Endothelial cell of umbilical vein (primary cell): Measurements from ENCODE around the gene PTPRH. TPM values are rescaled to one million over a fixed set of nuclear protein-coding genes. Genes with fewer than 3 reads are reported as not detected.

Experiments used
- BruUV-seq: library from RNA; stranded (reverse); fragments of 400-500 nt; replicated peaks from 2 replicates; lab custom pipeline; 2021; lab: Mats Ljungman, UMichigan
- CTCF ChIA-PET: fragments of 300-600, 350-600 bp; sonication (Branson Sonifier 250); formaldehyde crosslinking; loops from one replicate; lab custom pipeline; 2021; ENCODE audit warnings: antibody characterized with exemption, inconsistent platforms; lab: Charles Lee
- POLR2A ChIA-PET: fragments of 300-600, 350-600 bp; sonication (Branson Sonifier 250); formaldehyde crosslinking; loops from one replicate; lab custom pipeline; 2021; ENCODE audit warnings: antibody characterized with exemption, inconsistent platforms; lab: Charles Lee
- DNase-seq: peaks from one replicate; pipeline ENCODE4 v3.0.0-alpha.2; 2011; ENCODE audit warnings: low read depth, low spot score
- FAIRE-seq: peaks from 2 replicates; lab custom pipeline; 2011; peaks lifted over from hg19 to GRCh38; lab: Jason Lieb, UNC
- H2AFZ ChIP-seq: 2 replicates; pipeline ENCODE4 v1.6.0; 2012; ENCODE audit warnings: low read depth, low read length, control low read depth, inconsistent platforms
- H3K27ac ChIP-seq: 2 replicates; pipeline ENCODE4 v1.5.1; 2011; ENCODE audit warnings: low read depth, mild to moderate bottlenecking, control low read depth, low read length, moderate library complexity; ENCODE audit not compliant: insufficient read depth
- H3K27me3 ChIP-seq, 2 experiments: 2 replicates each; pipeline versions ENCODE4 v1.6.0 to v1.6.1; 2011; ENCODE audit warnings: low read length in 2 of 2, mixed read lengths in 1 of 2; ENCODE audit not compliant: control insufficient read depth in 2 of 2, insufficient read depth in 2 of 2
- H3K36me3 ChIP-seq, 2 experiments: 2 replicates in 1 of 2; 3 replicates in 1 of 2; pipeline ENCODE4 v1.5.1; 2011; ENCODE audit warnings: low read length in 2 of 2, mild to moderate bottlenecking in 1 of 2, moderate library complexity in 1 of 2; ENCODE audit not compliant: control insufficient read depth in 2 of 2, insufficient read depth in 2 of 2; ENCODE audit errors: extremely low read depth in 1 of 2
- H3K4me1 ChIP-seq: 3 replicates; pipeline ENCODE4 v1.5.1; 2011; ENCODE audit warnings: mild to moderate bottlenecking, low read length; ENCODE audit not compliant: control insufficient read depth, insufficient read depth; ENCODE audit errors: extremely low read depth
- H3K4me2 ChIP-seq: 2 replicates; pipeline ENCODE4 v1.6.1; 2011; ENCODE audit warnings: low read length, control low read depth, mixed read lengths; ENCODE audit not compliant: insufficient read depth
- H3K4me3 ChIP-seq, 3 experiments: fragments of 200-600 bp in 1 of 3; sonication (generic), shearing (Covaris generic) in 1 of 3; replicated peaks in 1 of 3; 2 replicates each; pipeline ENCODE4 v1.5.1; 2011 to 2016; ENCODE audit warnings: control low read depth in 3 of 3, low read length in 3 of 3, mild to moderate bottlenecking in 2 of 3, inconsistent platforms in 1 of 3, low read depth in 1 of 3, moderate library complexity in 1 of 3; ENCODE audit not compliant: insufficient read depth in 1 of 3
- H3K79me2 ChIP-seq: 2 replicates; pipeline ENCODE4 v1.6.0; 2012; ENCODE audit warnings: low read length, inconsistent platforms; ENCODE audit not compliant: control insufficient read depth, insufficient read depth
- H3K9ac ChIP-seq: replicated peaks from 2 replicates; pipeline ENCODE3; 2011; ENCODE audit warnings: low read length, control low read depth; ENCODE audit not compliant: insufficient read depth; ENCODE audit errors: extremely low read depth
- H3K9me1 ChIP-seq: replicated peaks from 3 replicates; pipeline ENCODE4 v1.6.0; 2011; ENCODE audit warnings: mild to moderate bottlenecking, low read length; ENCODE audit not compliant: control insufficient read depth, insufficient read depth; ENCODE audit errors: extremely low read depth
- H3K9me3 ChIP-seq: replicated peaks from 2 replicates; pipeline ENCODE4 v1.5.1; 2012; ENCODE audit warnings: low read length, inconsistent platforms; ENCODE audit not compliant: control insufficient read depth, insufficient read depth
- H4K20me1 ChIP-seq: replicated peaks from 2 replicates; pipeline ENCODE3; 2011; ENCODE audit warnings: mild to moderate bottlenecking, low read length; ENCODE audit not compliant: control insufficient read depth, insufficient read depth; ENCODE audit errors: extremely low read depth
- CTCF ChIP-seq, 2 donors: IDR thresholded peaks; 1 replicate in 1 of 2; 2 replicates in 1 of 2; pipeline ENCODE4 v1.5.1; 2011; ENCODE audit warnings: low read length in 2 of 2, mild to moderate bottlenecking in 2 of 2, moderate library complexity in 2 of 2, control low read depth in 1 of 2, inconsistent platforms in 1 of 2, low read depth in 1 of 2; ENCODE audit not compliant: insufficient read depth in 1 of 2; ENCODE audit errors: extremely low read depth in 1 of 2
- EZH2 ChIP-seq: IDR thresholded peaks from 2 replicates; pipeline ENCODE4 v1.6.1; 2012; ENCODE audit warnings: borderline replicate concordance, low read depth, mild to moderate bottlenecking, moderate library complexity, low read length, inconsistent platforms; ENCODE audit not compliant: severe bottlenecking
- FOS ChIP-seq: IDR thresholded peaks from 2 replicates; pipeline ENCODE4 v1.6.1; 2011; ENCODE audit warnings: mild to moderate bottlenecking, low read length, moderate library complexity, borderline replicate concordance; ENCODE audit not compliant: insufficient read depth
- GATA2 ChIP-seq: IDR thresholded peaks from 2 replicates; pipeline ENCODE4 v1.7.0; 2011; ENCODE audit warnings: low read depth, mild to moderate bottlenecking, moderate library complexity, mixed read lengths, low read length; ENCODE audit not compliant: insufficient read length, insufficient read depth
- JUN ChIP-seq: IDR thresholded peaks from 2 replicates; pipeline ENCODE4 v1.6.1; 2011; ENCODE audit warnings: borderline replicate concordance, low read depth; ENCODE audit not compliant: insufficient read length, insufficient read depth
- MAX ChIP-seq: IDR thresholded peaks from 2 replicates; pipeline ENCODE4 v1.6.1; 2011; ENCODE audit not compliant: insufficient read depth, insufficient read length
- MYC ChIP-seq: IDR thresholded peaks from one replicate; pipeline ENCODE4 v1.6.1; 2011; ENCODE audit warnings: mild to moderate bottlenecking, low read depth, low read length
- POLR2A ChIP-seq: IDR thresholded peaks from 2 replicates; pipeline ENCODE4 v1.6.1; 2012; ENCODE audit warnings: low read depth, mild to moderate bottlenecking, control low read depth, low read length
- POLR2AphosphoS5 ChIP-seq: IDR thresholded peaks from 2 replicates; pipeline ENCODE4 v1.6.1; 2012; ENCODE audit warnings: low read depth, mild to moderate bottlenecking, control low read depth, low read length, moderate library complexity; ENCODE audit not compliant: insufficient read depth
- dilution Hi-C: fragments of 300-500 bp; cut with MboI; formaldehyde crosslinking; loops from one replicate; pipeline ENCODE4 v1.15.0; 2019; ENCODE audit warnings: low sequenced_read_pairs; ENCODE audit not compliant: extremely low pct_ligation_motif_present
- intact Hi-C: fragments of 100-400 bp; cut with micrococcal nuclease; formaldehyde crosslinking; loops from one replicate; pipeline ENCODE4 v1.10.0; 2022
- polyA plus RNA-seq, 4 experiments: library from polyadenylated mRNA; depleted of rRNA in 3 of 4; stranded (reverse) in 3 of 4; unstranded in 1 of 4; fragments of >200 nt; gene quantifications; 2 replicates each; pipeline versions ENCODE4 v1.2.1 to v1.2.3, GENCODE V29; 2011 to 2012; ENCODE audit warnings: missing spikeins in 1 of 4
- total RNA-seq: library from RNA; stranded (reverse); gene quantifications from 2 replicates; pipeline ENCODE4 v1.2.3, GENCODE V29; 2021

Gene PTPRH
- total and polyA plus RNA-seq, 2 donors (not counting 3 experiments of a cell fraction or from before 2014, with no cell fraction given), result 0.14 to 1.00 TPM

- ChIA-PET CTCF (interaction anchor here (0.5 to 3.8 kb wide), 9 partner anchors 13 to 357 kb away, joined by 3 to 34 read pairs (median 4); partner anchors contain the start of genes DNAAF3 and TMEM238), POLR2A (interaction anchor here (0.5 kb wide), 1 partner anchor 223 kb away, joined by 3 read pairs; the partner anchor contains the start of gene IL11)
- Histone ChIP-seq H3K4me3 (no peak overlapping the region), H3K4me2 (no peak overlapping the region), H3K27ac (no peak overlapping the region), H3K79me2 (no peaks in the 10 kb centered on the region), H4K20me1 (no peaks in the 10 kb centered on the region), H3K27me3 (peaks cover 7 to 15% of the 10 kb centered on the region in 2 experiments), H3K9me3 (no peaks in the 10 kb centered on the region), H3K9me1 (no peaks in the 10 kb centered on the region), H3K4me1 (peaks cover 2% of the 10 kb centered on the region), H3K36me3 (no peaks in the 10 kb centered on the region), H3K9ac (no peak overlapping the region), H2AFZ (peak overlapping the region; percentile 36)
- dilution Hi-C loops, result no loop called here
- TF ChIP-seq CTCF (IDR thresholded peaks at IDR 0.05; ENCODE audit: extremely low read depth in 1 of 2, insufficient read depth in 1 of 2, low read depth in 1 of 2, low read length in 2 of 2) (no peak), MAX (no peak), EZH2 (no peak), POLR2A (no peak), GATA2 (no peak), MYC (no peak), POLR2AphosphoS5 (no peak), JUN (no peak), FOS (no peak)
- intact Hi-C loops, result loop anchor here (10.0 kb wide), 1 partner anchor 238 kb away; the partner anchor contains the start of genes RPL28 and TMEM238
- BruUV-seq, result no TSS peak
- DNase-seq (no peak), FAIRE-seq (no peak)
Measured at GRCh38 chr19:55146705-55147273, 62.5 kb downstream of the PTPRH start.
